PC-9 (cell line): ENCODE measurements around the gene LMAN2. TPM values are rescaled to one million over a fixed set of nuclear protein-coding genes. Genes with fewer than 3 reads are reported as not detected.

Experiments
- BruUV-seq: library from RNA; stranded (reverse); fragments of 400-500 nt; replicated peaks from 2 replicates; lab custom pipeline; 2021; lab: Mats Ljungman, UMichigan
- CTCF ChIA-PET: fragments of 300-600 bp; sonication (Branson Sonifier 250); formaldehyde crosslinking; loops from one replicate; lab custom pipeline; 2022; ENCODE audit warnings: antibody characterized with exemption; lab: Charles Lee
- POLR2A ChIA-PET: fragments of 300-600 bp; sonication (Branson Sonifier 250); formaldehyde crosslinking; loops from one replicate; lab custom pipeline; 2022; ENCODE audit warnings: antibody characterized with exemption; ENCODE audit not compliant: unreplicated experiment; lab: Charles Lee
- DNase-seq, 2 experiments: peaks; one replicate each; pipeline versions ENCODE4 v3.0.0 to v3.0.0-alpha.2; 2015 to 2022; ENCODE audit warnings: mixed read lengths in 1 of 2
- H2AFZ ChIP-seq: fragments of 200-600 bp; sonication (generic); 2 replicates; pipeline ENCODE4 v1.8.1; 2017; ENCODE audit warnings: antibody characterized with exemption
- H3F3A ChIP-seq: fragments of 200-600 bp; sonication (generic); 2 replicates; pipeline ENCODE4 v1.8.1; 2017; ENCODE audit warnings: antibody characterized with exemption, mild to moderate bottlenecking, low read depth; ENCODE audit not compliant: insufficient read depth
- H3K27ac ChIP-seq: fragments of 200-600 bp; sonication (generic); 2 replicates; pipeline ENCODE4 v1.6.1; 2016; ENCODE audit warnings: mixed run types
- H3K27me3 ChIP-seq: fragments of 200-600 bp; sonication (generic); 2 replicates; pipeline ENCODE4 v1.6.1; 2016; ENCODE audit warnings: low read depth, mixed run types; ENCODE audit not compliant: insufficient read depth
- H3K36me3 ChIP-seq: fragments of 200-600 bp; sonication (generic); 2 replicates; pipeline ENCODE4 v1.6.1; 2016; ENCODE audit warnings: low read depth, mixed run types
- H3K4me1 ChIP-seq: fragments of 200-600 bp; sonication (generic); replicated peaks from 2 replicates; pipeline ENCODE4 v1.6.1; 2016; ENCODE audit warnings: mixed run types; ENCODE audit not compliant: insufficient read depth
- H3K4me2 ChIP-seq: fragments of 200-600 bp; sonication (generic); 2 replicates; pipeline ENCODE4 v1.6.1; 2017; ENCODE audit warnings: mixed run types
- H3K4me3 ChIP-seq: fragments of 200-600 bp; sonication (generic); 2 replicates; pipeline ENCODE4 v1.6.1; 2016; ENCODE audit warnings: mixed run types
- H3K79me2 ChIP-seq: fragments of 200-600 bp; sonication (generic); 2 replicates; pipeline ENCODE4 v1.6.1; 2017; ENCODE audit warnings: low read depth, mixed run types
- H3K9me2 ChIP-seq: fragments of 200-600 bp; sonication (generic); 2 replicates; pipeline ENCODE4 v1.8.1; 2017; ENCODE audit warnings: mild to moderate bottlenecking; ENCODE audit not compliant: insufficient read depth
- H3K9me3 ChIP-seq: fragments of 200-600 bp; sonication (generic); 2 replicates; pipeline ENCODE4 v1.8.1; 2016; ENCODE audit warnings: low read depth; ENCODE audit not compliant: insufficient read depth
- H4K20me1 ChIP-seq: fragments of 200-600 bp; sonication (generic); 2 replicates; pipeline ENCODE4 v1.8.1; 2017; ENCODE audit not compliant: insufficient read depth
- CTCF ChIP-seq: fragments of 200-600 bp; sonication (generic); conservative IDR thresholded peaks from 2 replicates; pipeline ENCODE4 v1.6.1; 2017; ENCODE audit warnings: mixed run types, antibody characterized with exemption, mild to moderate bottlenecking, moderate library complexity
- EZH2 ChIP-seq: fragments of 200-600 bp; sonication (generic); IDR thresholded peaks from 2 replicates; pipeline ENCODE4 v1.8.0; 2017; ENCODE audit warnings: antibody characterized with exemption, low read depth
- intact Hi-C: fragments of 100-400 bp; cut with micrococcal nuclease; formaldehyde crosslinking; loops from one replicate; pipeline ENCODE4 v1.10.0; 2022; ENCODE audit not compliant: unreplicated experiment
- total RNA-seq: library from RNA; stranded (reverse); gene quantifications from 2 replicates; pipeline ENCODE4 v1.2.3, GENCODE V29; 2021

Gene LMAN2
- total RNA-seq, 1 experiment from 2014 or later: 153 TPM

GRCh38 chr5:177374211-177374610 is 22.7 kb upstream of the LMAN2 start:
- Histone ChIP-seq H3K36me3 (no peaks in the 10 kb centered on the region), H3K9me3 (no peaks in the 10 kb centered on the region), H2AFZ (no peak overlapping the region), H3K27me3 (no peaks in the 10 kb centered on the region), H3K9me2 (no peaks in the 10 kb centered on the region), H3F3A (peaks cover 14% of the 10 kb centered on the region; the same call in 1 of the 2 replicates), H4K20me1 (no peaks in the 10 kb centered on the region), H3K4me2 (no peak overlapping the region), H3K79me2 (no peaks in the 10 kb centered on the region), H3K4me3 (no peak overlapping the region), H3K4me1 (peaks cover 13% of the 10 kb centered on the region), H3K27ac (no peak overlapping the region)
- TF ChIP-seq CTCF (no peak), EZH2 (no peak)
- no TSS peak for BruUV-seq
- CTCF ChIA-PET: interaction anchor here (0.7 kb wide), 1 partner anchor 17 kb away, joined by 4 read pairs; the partner anchor contains the start of gene RGS14
- intact Hi-C loops: no loop called here
- DNase-seq: no peak
- POLR2A ChIA-PET: no interaction called here

GRCh38 chr5:177373806-177374205 is 22.3 kb upstream of the LMAN2 start:
- no TSS peak for BruUV-seq
- Histone ChIP-seq H3K4me2 (no peak overlapping the region), H3K79me2 (no peaks in the 10 kb centered on the region), H2AFZ (no peak overlapping the region), H3K36me3 (no peaks in the 10 kb centered on the region), H3K4me3 (no peak overlapping the region), H3F3A (peaks cover 12% of the 10 kb centered on the region; the same call in 1 of the 2 replicates), H3K9me2 (no peaks in the 10 kb centered on the region), H3K4me1 (peaks cover 11% of the 10 kb centered on the region), H4K20me1 (no peaks in the 10 kb centered on the region), H3K27me3 (no peaks in the 10 kb centered on the region), H3K9me3 (no peaks in the 10 kb centered on the region), H3K27ac (no peak overlapping the region)
- no peak for TF ChIP-seq EZH2
- TF ChIP-seq CTCF: no peak
- POLR2A ChIA-PET: no interaction called here
- intact Hi-C loops: no loop called here
- CTCF ChIA-PET: interaction anchor here (0.7 kb wide), 1 partner anchor 43 kb away, joined by 4 read pairs; no protein-coding TSS in a partner anchor
- no peak for DNase-seq

- Histone ChIP-seq H3K4me2 (no peak overlapping the region), H3K79me2 (no peaks in the 10 kb centered on the region), H4K20me1 (no peaks in the 10 kb centered on the region), H3K36me3 (no peaks in the 10 kb centered on the region), H2AFZ (no peak overlapping the region), H3K4me3 (no peak overlapping the region), H3K27ac (no peak overlapping the region), H3K27me3 (no peaks in the 10 kb centered on the region), H3F3A (peaks cover 10% of the 10 kb centered on the region; the same call in 1 of the 2 replicates), H3K9me3 (no peaks in the 10 kb centered on the region), H3K9me2 (no peaks in the 10 kb centered on the region), H3K4me1 (peaks cover 11% of the 10 kb centered on the region)
- POLR2A ChIA-PET: no interaction called here
- DNase-seq: no peak
- intact Hi-C loops: no loop called here
- no TSS peak for BruUV-seq
- TF ChIP-seq EZH2: no peak
- TF ChIP-seq CTCF: no peak
- CTCF ChIA-PET: interaction anchor here (0.7 to 1.6 kb wide), 3 partner anchors 12 to 42 kb away, joined by 3 to 6 read pairs (median 4); no protein-coding TSS in a partner anchor
These were observed 21.4 kb upstream of the LMAN2 start for GRCh38 chr5:177372910-177373309.
